ENCODE results near the gene APBA3. TPM values are rescaled to one million over a fixed set of nuclear protein-coding genes. Genes with fewer than 3 reads are reported as not detected.

APBA3 gene, protein sequence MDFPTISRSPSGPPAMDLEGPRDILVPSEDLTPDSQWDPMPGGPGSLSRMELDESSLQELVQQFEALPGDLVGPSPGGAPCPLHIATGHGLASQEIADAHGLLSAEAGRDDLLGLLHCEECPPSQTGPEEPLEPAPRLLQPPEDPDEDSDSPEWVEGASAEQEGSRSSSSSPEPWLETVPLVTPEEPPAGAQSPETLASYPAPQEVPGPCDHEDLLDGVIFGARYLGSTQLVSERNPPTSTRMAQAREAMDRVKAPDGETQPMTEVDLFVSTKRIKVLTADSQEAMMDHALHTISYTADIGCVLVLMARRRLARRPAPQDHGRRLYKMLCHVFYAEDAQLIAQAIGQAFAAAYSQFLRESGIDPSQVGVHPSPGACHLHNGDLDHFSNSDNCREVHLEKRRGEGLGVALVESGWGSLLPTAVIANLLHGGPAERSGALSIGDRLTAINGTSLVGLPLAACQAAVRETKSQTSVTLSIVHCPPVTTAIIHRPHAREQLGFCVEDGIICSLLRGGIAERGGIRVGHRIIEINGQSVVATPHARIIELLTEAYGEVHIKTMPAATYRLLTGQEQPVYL
- 81.0 TPM for total RNA-seq
- polyA plus RNA-seq = 10 to 100 TPM; 35.0 to 50.2 (median 44.2) TPM

- H3K4me1 Mint-ChIP-seq = peaks cover 5 to 74% (median 28%) of the 10 kb centered on the region in 4 donors
- H3K27me3 Mint-ChIP-seq = peaks cover 7% of the 10 kb centered on the region
- peak within 1 kb of the TSS; percentile 94 to 100 (median 98) for H3K4me3 Mint-ChIP-seq
Measured at GRCh38 chr19:3761382-3762129, at the start of gene APBA3. Gene APBA3, minus strand, starts transcription at chr19:3761692. Its CDS starts 1,428 bp downstream, at chr19:3760264.

DNA sequence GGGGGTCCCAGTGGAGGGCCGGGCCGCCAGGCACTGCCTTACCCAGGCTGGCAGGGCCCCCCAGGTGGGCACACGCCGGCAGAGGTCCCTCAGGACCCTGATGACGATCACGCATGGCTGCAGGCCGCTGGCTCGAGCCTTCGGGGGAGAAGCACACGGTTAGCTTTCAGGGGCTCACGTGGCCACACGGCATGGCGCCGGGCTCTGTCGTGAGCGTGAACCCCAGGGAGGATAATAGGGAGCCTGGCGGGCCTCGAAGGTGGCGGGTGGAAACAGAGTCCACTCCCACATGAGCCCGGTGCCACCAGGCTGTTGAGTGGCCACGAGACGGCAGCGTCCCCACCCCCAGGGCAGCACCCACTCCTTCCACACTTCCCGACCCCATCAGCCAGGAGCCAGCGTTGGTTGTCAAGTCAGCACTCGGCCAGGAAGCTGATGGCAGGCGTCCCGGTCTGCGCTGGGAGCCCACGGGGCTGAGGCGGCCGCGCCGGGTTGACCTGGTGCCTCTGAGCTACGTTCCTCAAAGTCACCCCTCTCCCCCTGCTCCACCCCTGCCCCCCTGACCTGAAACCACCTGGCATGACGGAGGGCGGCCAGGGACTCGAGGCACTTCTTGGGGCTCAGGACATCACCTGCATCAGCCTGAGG is 49.3 kb upstream of the APBA3 start:
- DNase-seq (no peak), ATAC-seq (ENCODE audit: low read depth in 2 of 2) (no peak)
- no peaks in the 10 kb centered on the region for H3K9me3 ChIP-seq (ENCODE audit: control insufficient read depth in 2 of 2, low read length in 2 of 2)
- H3K27ac Mint-ChIP-seq = peak overlapping the region in 1 of 3 donors; percentile 78
- H3K4me1 Mint-ChIP-seq = peaks cover 6 to 48% (median 27%) of the 10 kb centered on the region in 4 donors
- no peak overlapping the region for H3K27ac ChIP-seq (ENCODE audit: insufficient read depth, low read length, poor library complexity, severe bottlenecking)
- H3K4me3 ChIP-seq (ENCODE audit: low read depth, low read length) = no peak overlapping the region
- H3K36me3 ChIP-seq (ENCODE audit: control insufficient read depth, insufficient read depth, low read length) = no peaks in the 10 kb centered on the region
- no peaks in the 10 kb centered on the region for H3K36me3 Mint-ChIP-seq
- peaks cover 39% of the 10 kb centered on the region for H3K4me1 ChIP-seq (ENCODE audit: control insufficient read depth, insufficient read depth, low read length, poor library complexity, severe bottlenecking)
- no peaks in the 10 kb centered on the region for H3K27me3 Mint-ChIP-seq
- H3K27me3 ChIP-seq (ENCODE audit: control insufficient read depth, insufficient read depth, low read length) = no peaks in the 10 kb centered on the region
- peaks cover 0 to 2% (median 0%) of the 10 kb centered on the region in 7 donors for H3K9me3 Mint-ChIP-seq
- H3K4me3 Mint-ChIP-seq = no peak overlapping the region

More at GRCh38 chr19:3761382-3762129, at the start of gene APBA3:
- Mint-ChIP-seq H3K36me3 (peaks cover 8% of the 10 kb centered on the region), H3K27ac (peak within 1 kb of the TSS; percentile 100), H3K9me3 (peaks cover 0 to 2% (median 0%) of the 10 kb centered on the region in 7 donors)
- peaks cover 37% of the 10 kb centered on the region for H3K4me1 ChIP-seq (ENCODE audit: control insufficient read depth, insufficient read depth, low read length, poor library complexity, severe bottlenecking)
- no peaks in the 10 kb centered on the region for H3K27me3 ChIP-seq (ENCODE audit: control insufficient read depth, insufficient read depth, low read length)
- peak; percentile 87 to 92 (median 91) for DNase-seq
- ATAC-seq (ENCODE audit: low read depth in 2 of 2) = peak; percentile 35 to 44
- H3K36me3 ChIP-seq (ENCODE audit: control insufficient read depth, insufficient read depth, low read length) = peaks cover 22% of the 10 kb centered on the region
- H3K4me3 ChIP-seq (ENCODE audit: low read depth, low read length) = peak within 1 kb of the TSS; percentile 91
- H3K9me3 ChIP-seq (ENCODE audit: control insufficient read depth in 2 of 2, low read length in 2 of 2) = no peaks in the 10 kb centered on the region
- H3K27ac ChIP-seq (ENCODE audit: insufficient read depth, low read length, poor library complexity, severe bottlenecking) = peak within 1 kb of the TSS; percentile 100

DNA sequence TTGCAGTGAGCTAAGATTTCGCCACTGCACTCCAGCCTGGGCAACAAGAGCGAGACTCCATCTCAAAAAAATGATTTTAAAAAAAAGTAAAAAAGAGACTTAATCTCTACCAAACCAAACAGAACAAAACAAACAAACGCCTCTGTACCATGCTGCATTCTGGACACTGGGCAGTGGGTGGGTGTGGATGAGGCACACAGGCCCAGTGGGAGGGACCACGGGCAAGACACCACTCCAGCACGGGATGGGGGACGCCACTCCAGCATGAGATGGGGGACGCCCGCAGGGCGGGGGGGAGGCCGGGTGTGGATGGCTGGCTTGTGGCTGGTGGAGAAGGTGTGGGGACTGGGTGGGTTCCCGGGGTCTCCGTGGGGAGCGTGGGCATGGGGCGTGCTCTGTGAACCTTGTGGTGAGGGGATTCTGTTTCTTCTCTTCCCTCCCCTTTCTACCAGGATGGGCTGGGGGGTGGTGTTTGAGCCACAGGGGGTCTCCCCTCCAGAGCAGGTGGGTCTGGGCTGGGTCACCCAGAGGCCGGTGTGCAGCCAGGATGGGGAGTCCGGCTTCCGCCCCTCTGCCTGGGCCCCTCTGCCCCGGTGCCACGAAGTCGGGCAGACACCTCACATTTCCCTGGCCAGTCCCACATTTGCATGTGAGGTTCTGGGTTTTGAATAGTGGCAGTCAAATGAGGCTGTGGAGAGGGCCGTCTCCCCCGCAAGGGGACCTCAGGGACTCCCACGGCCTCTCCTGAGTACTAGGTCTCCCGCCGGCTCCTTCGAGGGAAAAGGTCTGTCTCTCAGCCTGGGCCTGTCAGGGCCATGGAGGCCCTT is 48.6 kb upstream of the APBA3 start:
- H3K27me3 ChIP-seq (ENCODE audit: control insufficient read depth, insufficient read depth, low read length) = no peaks in the 10 kb centered on the region
- Mint-ChIP-seq H3K4me1 (peaks cover 6 to 44% (median 26%) of the 10 kb centered on the region in 4 donors), H3K27ac (peak overlapping the region in 1 of 3 donors; percentile 20), H3K27me3 (no peaks in the 10 kb centered on the region), H3K9me3 (peaks cover 0 to 2% (median 0%) of the 10 kb centered on the region in 7 donors), H3K4me3 (no peak overlapping the region), H3K36me3 (no peaks in the 10 kb centered on the region)
- H3K4me3 ChIP-seq (ENCODE audit: low read depth, low read length) = no peak overlapping the region
- no peaks in the 10 kb centered on the region for H3K9me3 ChIP-seq (ENCODE audit: control insufficient read depth in 2 of 2, low read length in 2 of 2)
- H3K36me3 ChIP-seq (ENCODE audit: control insufficient read depth, insufficient read depth, low read length) = no peaks in the 10 kb centered on the region
- DNase-seq = no peak
- H3K27ac ChIP-seq (ENCODE audit: insufficient read depth, low read length, poor library complexity, severe bottlenecking) = no peak overlapping the region
- ATAC-seq (ENCODE audit: low read depth in 2 of 2) = no peak
- peaks cover 39% of the 10 kb centered on the region for H3K4me1 ChIP-seq (ENCODE audit: control insufficient read depth, insufficient read depth, low read length, poor library complexity, severe bottlenecking)

- H3K27ac ChIP-seq (ENCODE audit: insufficient read depth, low read length, poor library complexity, severe bottlenecking) = no peak overlapping the region
- H3K36me3 Mint-ChIP-seq = no peaks in the 10 kb centered on the region
- H3K27me3 Mint-ChIP-seq = no peaks in the 10 kb centered on the region
- H3K36me3 ChIP-seq (ENCODE audit: control insufficient read depth, insufficient read depth, low read length) = no peaks in the 10 kb centered on the region
- peak overlapping the region in 2 of 3 donors; percentile 69 to 94 for H3K27ac Mint-ChIP-seq
- no peaks in the 10 kb centered on the region for H3K9me3 ChIP-seq (ENCODE audit: control insufficient read depth in 2 of 2, low read length in 2 of 2)
- ATAC-seq (ENCODE audit: low read depth in 2 of 2) (no peak), DNase-seq (no peak)
- peak overlapping the region in 1 of 4 donors; percentile 74 for H3K4me3 Mint-ChIP-seq
- peaks cover 0 to 30% (median 15%) of the 10 kb centered on the region in 4 donors for H3K4me1 Mint-ChIP-seq
- peaks cover 26% of the 10 kb centered on the region for H3K4me1 ChIP-seq (ENCODE audit: control insufficient read depth, insufficient read depth, low read length, poor library complexity, severe bottlenecking)
- H3K27me3 ChIP-seq (ENCODE audit: control insufficient read depth, insufficient read depth, low read length) = no peaks in the 10 kb centered on the region
- no peak overlapping the region for H3K4me3 ChIP-seq (ENCODE audit: low read depth, low read length)
- peaks cover 0 to 2% (median 0%) of the 10 kb centered on the region in 7 donors for H3K9me3 Mint-ChIP-seq
Measured at GRCh38 chr19:3808420-3809143, 47.1 kb upstream of the APBA3 start.

DNA sequence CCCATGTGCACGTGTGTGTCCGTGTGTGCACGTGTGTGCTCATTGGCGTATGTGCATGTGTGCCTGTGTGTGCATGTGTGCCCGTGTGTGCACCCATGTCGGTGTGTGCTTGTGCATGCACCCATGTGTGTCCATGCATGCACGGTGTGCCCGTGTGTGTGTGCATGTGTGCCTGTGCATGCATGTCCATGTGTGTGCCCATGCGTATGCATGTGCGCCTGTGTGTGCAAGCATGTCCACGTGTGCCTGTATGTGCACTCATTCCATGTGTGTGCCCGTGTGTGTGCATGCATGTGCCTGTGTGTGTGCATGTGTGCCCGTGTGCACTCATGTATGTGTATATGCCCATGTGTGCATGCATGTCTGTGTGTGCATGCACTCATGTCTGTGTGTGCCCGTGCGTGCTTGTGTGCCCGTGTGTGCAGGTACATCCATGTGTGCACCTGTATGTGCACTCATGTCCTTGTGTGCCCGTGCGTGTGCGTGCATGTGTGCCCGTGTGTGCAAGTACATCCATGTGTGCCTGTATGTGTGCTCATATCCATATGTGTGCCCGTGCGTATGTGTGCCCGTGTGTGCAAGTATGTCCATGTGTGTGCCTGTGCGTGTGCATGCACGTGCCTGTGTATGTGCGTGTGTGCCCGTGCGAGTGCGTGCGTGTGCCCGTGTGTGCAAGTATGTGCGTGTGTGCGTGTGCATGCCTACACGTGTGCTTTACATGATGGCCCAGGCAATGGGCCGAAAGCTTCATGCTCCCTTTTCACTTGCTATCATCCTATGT is 46.3 kb upstream of the APBA3 start:
- DNase-seq (no peak), ATAC-seq (ENCODE audit: low read depth in 2 of 2) (no peak)
- Histone ChIP-seq H3K4me1 (ENCODE audit: control insufficient read depth, insufficient read depth, low read length, poor library complexity, severe bottlenecking) (peaks cover 18% of the 10 kb centered on the region), H3K36me3 (ENCODE audit: control insufficient read depth, insufficient read depth, low read length) (no peaks in the 10 kb centered on the region), H3K27ac (ENCODE audit: insufficient read depth, low read length, poor library complexity, severe bottlenecking) (no peak overlapping the region), H3K4me3 (ENCODE audit: low read depth, low read length) (no peak overlapping the region), H3K27me3 (ENCODE audit: control insufficient read depth, insufficient read depth, low read length) (no peaks in the 10 kb centered on the region), H3K9me3 (ENCODE audit: control insufficient read depth in 2 of 2, low read length in 2 of 2) (no peaks in the 10 kb centered on the region)
- H3K4me3 Mint-ChIP-seq = peak overlapping the region in 1 of 4 donors; percentile 74
- no peaks in the 10 kb centered on the region for H3K36me3 Mint-ChIP-seq
- H3K27ac Mint-ChIP-seq = peak overlapping the region in 2 of 3 donors; percentile 77 to 94
- H3K9me3 Mint-ChIP-seq = peaks cover 0 to 2% (median 0%) of the 10 kb centered on the region in 7 donors
- H3K4me1 Mint-ChIP-seq = peaks cover 0 to 23% (median 14%) of the 10 kb centered on the region in 4 donors
- H3K27me3 Mint-ChIP-seq = no peaks in the 10 kb centered on the region

- no peak overlapping the region for H3K4me3 ChIP-seq (ENCODE audit: low read depth, low read length)
- no peaks in the 10 kb centered on the region for H3K27me3 ChIP-seq (ENCODE audit: control insufficient read depth, insufficient read depth, low read length)
- H3K4me1 ChIP-seq (ENCODE audit: control insufficient read depth, insufficient read depth, low read length, poor library complexity, severe bottlenecking) = peaks cover 11% of the 10 kb centered on the region
- Mint-ChIP-seq H3K27ac (no peak overlapping the region), H3K4me3 (no peak overlapping the region), H3K27me3 (no peaks in the 10 kb centered on the region), H3K9me3 (peaks cover 0 to 2% (median 0%) of the 10 kb centered on the region in 7 donors), H3K4me1 (peaks cover 0 to 19% (median 9%) of the 10 kb centered on the region in 4 donors), H3K36me3 (no peaks in the 10 kb centered on the region)
- no peak for ATAC-seq (ENCODE audit: low read depth in 2 of 2)
- no peak overlapping the region for H3K27ac ChIP-seq (ENCODE audit: insufficient read depth, low read length, poor library complexity, severe bottlenecking)
- no peaks in the 10 kb centered on the region for H3K9me3 ChIP-seq (ENCODE audit: control insufficient read depth in 2 of 2, low read length in 2 of 2)
- H3K36me3 ChIP-seq (ENCODE audit: control insufficient read depth, insufficient read depth, low read length) = no peaks in the 10 kb centered on the region
- DNase-seq = no peak
Measured at GRCh38 chr19:3807131-3807480, 45.6 kb upstream of the APBA3 start.

Data from CD4-positive, CD25-positive, alpha-beta regulatory T cell (primary cell).